Colonic mucosa (tissue), 4 donors: ENCODE results near the gene GOT1. TPM values are rescaled to one million over a fixed set of nuclear protein-coding genes. Genes with fewer than 3 reads are reported as not detected.

Source experiments
- DNase-seq: peaks from one replicate; pipeline ENCODE4 v3.0.0-alpha.2; 2020
- H3K27ac ChIP-seq: fragments of 200-600 bp; one replicate; pipeline ENCODE4 v1.8.0; 2021
- H3K27me3 ChIP-seq: fragments of 200-600 bp; one replicate; pipeline ENCODE4 v1.8.0; 2021
- H3K36me3 ChIP-seq: fragments of 200-600 bp; one replicate; pipeline ENCODE4 v1.8.0; 2021
- H3K4me1 ChIP-seq: fragments of 200-600 bp; one replicate; pipeline ENCODE4 v1.8.0; 2021; ENCODE audit warnings: mild to moderate bottlenecking
- H3K4me3 ChIP-seq: fragments of 200-600 bp; one replicate; pipeline ENCODE4 v1.8.0; 2021
- H3K9ac ChIP-seq, 2 donors: one replicate each; pipeline ENCODE4 v1.7.0; 2013; ENCODE audit warnings: control low read depth in 2 of 2, low read depth in 2 of 2, low read length in 2 of 2
- H3K9me3 ChIP-seq: fragments of 200-600 bp; one replicate; pipeline ENCODE4 v1.8.0; 2021
- intact Hi-C: fragments of 100-400 bp; cut with DNase I; formaldehyde crosslinking; loops from one replicate; pipeline ENCODE4 v1.14.1; 2022
- total RNA-seq, 2 donors: library from RNA; stranded (reverse); fragmentation: NEBNext Ultra II Directional in 1 of 2; extraction: Animal tissue kit (Norgen Biotek cat#: 25700) in 1 of 2; gene quantifications; one replicate each; pipeline ENCODE4 v1.2.1, GENCODE V29; 2021
- TF ChIP-seq, protein P1 (sequence below): fragments of 200-600 bp; IDR thresholded peaks from one replicate; pipeline ENCODE4 v1.8.0; 2022; ENCODE audit warnings: antibody characterized with exemption, mild to moderate bottlenecking
- donor health status: healthy.
- donor health status: DM: no; HTN: no; CAD: no.
- donor health status: DM: no; HTN: no; CAD: no.

GOT1 gene
- total RNA-seq, 2 donors from 2014 or later, result 96.7 to 135 TPM

DNA sequence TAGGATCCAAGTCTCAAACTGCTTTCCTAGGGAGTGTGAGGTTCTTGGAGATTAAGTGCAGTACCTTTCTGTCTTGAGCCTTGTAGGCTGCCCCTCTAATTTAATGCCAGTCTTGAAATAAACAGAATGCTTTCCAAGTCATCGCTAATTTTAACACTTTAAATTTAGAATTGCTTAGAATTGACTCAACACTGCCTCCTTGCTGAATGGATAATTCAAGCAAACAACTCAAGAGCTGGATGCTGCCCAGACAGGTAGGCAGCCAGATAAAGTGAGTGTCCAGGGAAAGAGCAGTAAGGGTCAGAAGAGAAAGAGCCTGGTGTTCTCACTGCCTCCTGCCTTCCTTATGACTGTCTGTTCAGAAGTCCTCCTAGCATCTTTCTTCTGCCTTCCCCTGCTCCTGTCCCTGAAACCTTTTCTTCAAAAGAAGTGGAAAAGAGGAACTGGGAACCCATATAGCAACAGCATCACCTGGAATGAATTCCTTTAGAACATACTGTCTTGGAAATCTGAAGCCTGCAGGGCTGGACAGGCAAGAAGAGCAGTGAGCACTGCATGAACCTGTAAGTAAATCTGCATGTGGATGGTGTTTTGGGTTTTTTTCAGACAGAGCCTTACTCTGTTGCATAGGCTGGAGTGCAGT lies 3.1 kb upstream of the GOT1 start:
- Histone ChIP-seq H3K4me3 (no peak overlapping the region), H3K27me3 (no peaks in the 10 kb centered on the region), H3K9ac (no peak overlapping the region), H3K27ac (no peak overlapping the region), H3K9me3 (no peaks in the 10 kb centered on the region), H3K36me3 (no peaks in the 10 kb centered on the region), H3K4me1 (no peaks in the 10 kb centered on the region)
- no peak for DNase-seq
- TF ChIP-seq, protein P1, sequence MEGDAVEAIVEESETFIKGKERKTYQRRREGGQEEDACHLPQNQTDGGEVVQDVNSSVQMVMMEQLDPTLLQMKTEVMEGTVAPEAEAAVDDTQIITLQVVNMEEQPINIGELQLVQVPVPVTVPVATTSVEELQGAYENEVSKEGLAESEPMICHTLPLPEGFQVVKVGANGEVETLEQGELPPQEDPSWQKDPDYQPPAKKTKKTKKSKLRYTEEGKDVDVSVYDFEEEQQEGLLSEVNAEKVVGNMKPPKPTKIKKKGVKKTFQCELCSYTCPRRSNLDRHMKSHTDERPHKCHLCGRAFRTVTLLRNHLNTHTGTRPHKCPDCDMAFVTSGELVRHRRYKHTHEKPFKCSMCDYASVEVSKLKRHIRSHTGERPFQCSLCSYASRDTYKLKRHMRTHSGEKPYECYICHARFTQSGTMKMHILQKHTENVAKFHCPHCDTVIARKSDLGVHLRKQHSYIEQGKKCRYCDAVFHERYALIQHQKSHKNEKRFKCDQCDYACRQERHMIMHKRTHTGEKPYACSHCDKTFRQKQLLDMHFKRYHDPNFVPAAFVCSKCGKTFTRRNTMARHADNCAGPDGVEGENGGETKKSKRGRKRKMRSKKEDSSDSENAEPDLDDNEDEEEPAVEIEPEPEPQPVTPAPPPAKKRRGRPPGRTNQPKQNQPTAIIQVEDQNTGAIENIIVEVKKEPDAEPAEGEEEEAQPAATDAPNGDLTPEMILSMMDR, result peak; percentile 13
- intact Hi-C loops, result loop anchor here (5.0 kb wide), 1 partner anchor 179 kb away; no protein-coding TSS in a partner anchor

DNA sequence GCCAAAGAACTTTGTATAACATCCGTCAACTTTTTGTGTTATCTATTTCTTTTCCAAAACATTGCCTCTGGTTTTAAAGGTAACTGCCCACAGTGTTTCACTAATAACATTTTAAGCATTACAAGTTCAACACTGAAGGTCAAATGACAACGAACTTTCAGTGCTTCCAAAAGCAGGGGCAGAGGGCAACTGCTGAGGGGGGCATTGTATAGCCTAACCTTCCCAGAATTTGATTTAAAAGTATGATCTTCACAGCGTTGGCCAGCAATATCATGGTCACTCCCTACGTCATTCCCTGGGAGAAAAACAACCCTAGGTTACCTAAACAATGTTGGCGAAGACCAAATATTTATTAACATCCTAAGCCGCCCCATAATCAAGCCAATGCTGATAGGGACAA lies 2.5 kb upstream of the GOT1 start:
- no peaks in the 10 kb centered on the region for H3K9me3 ChIP-seq
- no peaks in the 10 kb centered on the region for H3K4me1 ChIP-seq
- no peak overlapping the region for H3K9ac ChIP-seq
- no peak overlapping the region for H3K4me3 ChIP-seq
- no peaks in the 10 kb centered on the region for H3K36me3 ChIP-seq
- no peaks in the 10 kb centered on the region for H3K27me3 ChIP-seq
- no peak for DNase-seq
- H3K27ac ChIP-seq, result no peak overlapping the region
- intact Hi-C loops, result loop anchor here (5.0 kb wide), 1 partner anchor 179 kb away; no protein-coding TSS in a partner anchor
- TF ChIP-seq, protein P1, result no peak

DNA sequence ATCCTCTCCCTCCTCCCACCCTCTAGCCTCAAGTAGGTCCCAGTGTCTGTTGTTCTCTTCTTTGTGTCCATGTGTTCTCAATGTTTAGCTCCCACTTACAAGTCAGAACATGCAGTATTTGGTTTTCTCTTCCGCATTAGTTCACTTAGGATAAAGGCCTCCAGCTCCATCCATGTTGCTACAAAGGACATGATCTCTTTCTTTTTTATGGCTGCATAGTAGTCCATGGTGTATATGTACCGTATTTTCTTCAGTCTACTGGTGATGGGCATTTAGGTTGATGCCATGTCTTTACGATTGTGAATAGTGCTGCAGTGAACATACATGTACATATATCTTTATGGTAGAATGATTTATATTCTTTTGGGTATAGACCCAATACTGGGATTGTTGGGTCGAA lies 1.6 kb upstream of the GOT1 start:
- no peak overlapping the region for H3K27ac ChIP-seq
- no peaks in the 10 kb centered on the region for H3K4me1 ChIP-seq

DNA sequence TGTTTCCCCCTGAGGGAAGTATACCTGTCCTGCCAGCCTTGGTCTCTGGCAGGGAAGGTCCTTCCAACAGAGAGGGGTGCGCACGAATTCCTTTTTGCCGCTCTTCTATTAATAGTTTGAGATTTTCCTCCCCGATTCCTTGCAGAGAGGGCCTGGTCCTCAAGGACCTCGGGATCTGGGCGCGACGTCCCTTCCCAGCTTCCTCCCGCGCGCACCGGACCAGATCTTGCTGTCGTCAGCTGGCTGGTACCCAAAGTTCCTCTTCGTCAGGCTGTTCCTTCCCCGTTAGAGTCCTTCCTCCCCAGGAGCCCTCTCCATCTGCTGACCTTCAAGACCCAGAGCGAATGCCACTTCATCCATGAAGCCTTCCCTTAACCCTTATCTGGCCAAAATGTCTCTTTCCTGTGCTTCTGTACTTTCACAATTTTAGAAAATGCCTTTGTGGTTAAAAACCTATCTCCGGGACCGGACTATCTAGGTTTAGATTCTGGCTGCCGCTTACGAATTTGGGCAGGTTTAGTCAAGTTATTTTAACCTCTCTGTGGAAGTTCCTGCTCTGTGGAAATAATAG lies 851 bp upstream of the GOT1 start:
- intact Hi-C loops, result loop anchor here (5.0 kb wide), 1 partner anchor 181 kb away; no protein-coding TSS in a partner anchor
- Histone ChIP-seq H3K4me1 (no peaks in the 10 kb centered on the region), H3K9me3 (no peaks in the 10 kb centered on the region)

More for the DNA sequence above, 1.6 kb upstream of the GOT1 start:
- Histone ChIP-seq H3K27me3 (no peaks in the 10 kb centered on the region), H3K4me3 (no peak overlapping the region), H3K9ac (no peak overlapping the region), H3K36me3 (no peaks in the 10 kb centered on the region), H3K9me3 (no peaks in the 10 kb centered on the region)
- no peak for DNase-seq
- TF ChIP-seq, protein P1, result no peak
- intact Hi-C loops, result loop anchor here (5.0 kb wide), 1 partner anchor 180 kb away; no protein-coding TSS in a partner anchor

DNA sequence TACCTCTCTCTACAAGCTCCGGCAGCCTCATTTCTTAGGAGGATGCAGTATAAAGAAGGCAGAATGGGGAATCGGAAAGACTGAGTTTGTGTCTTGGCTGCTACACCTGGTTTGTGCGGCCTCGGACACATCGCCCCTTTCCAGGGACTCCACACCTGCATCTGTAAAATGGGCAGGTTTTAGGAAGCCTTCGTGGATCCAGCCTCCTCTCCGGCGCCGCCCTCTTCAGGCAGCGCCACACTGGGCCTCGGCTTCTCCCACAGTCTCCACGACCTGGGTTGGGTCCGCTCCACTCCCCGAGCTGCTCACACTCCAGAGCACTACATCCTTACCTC lies 341 bp downstream of the GOT1 start:
- H3K27me3 ChIP-seq, result no peaks in the 10 kb centered on the region
- intact Hi-C loops, result loop anchor here (5.0 kb wide), 1 partner anchor 182 kb away; no protein-coding TSS in a partner anchor
- H3K4me1 ChIP-seq, result no peaks in the 10 kb centered on the region
- peak overlapping the region; percentile 87 for H3K4me3 ChIP-seq
- H3K36me3 ChIP-seq, result peaks cover 4% of the 10 kb centered on the region
- H3K9ac ChIP-seq, result peak overlapping the region; percentile 82 to 95
- H3K9me3 ChIP-seq, result no peaks in the 10 kb centered on the region
- DNase-seq, result no peak
- TF ChIP-seq, protein P1, result no peak
- peak overlapping the region; percentile 93 for H3K27ac ChIP-seq

More for the DNA sequence above, 851 bp upstream of the GOT1 start:
- peak; percentile 83 for DNase-seq
- Histone ChIP-seq H3K4me3 (peak overlapping the region; percentile 87), H3K27me3 (no peaks in the 10 kb centered on the region), H3K9ac (peak overlapping the region; percentile 85 to 95), H3K27ac (peak overlapping the region; percentile 93), H3K36me3 (no peaks in the 10 kb centered on the region)
- TF ChIP-seq, protein P1, result no peak
